GM23248 (cell line): ENCODE results near the gene MGAT5. TPM values are rescaled to one million over a fixed set of nuclear protein-coding genes. Genes with fewer than 3 reads are reported as not detected.

Experiments
- DNase-seq: peaks from one replicate; pipeline ENCODE4 v3.0.0-alpha.2; 2015
- H2AFZ ChIP-seq: fragments of 200-600 bp; sonication (generic); 2 replicates; pipeline ENCODE4 v1.6.1; 2016; ENCODE audit warnings: antibody characterized with exemption
- H3F3A ChIP-seq: fragments of 200-600 bp; sonication (generic); 2 replicates; pipeline ENCODE4 v1.6.1; 2016; ENCODE audit warnings: mild to moderate bottlenecking, antibody characterized with exemption, mixed run types; ENCODE audit not compliant: insufficient read depth
- H3K27ac ChIP-seq: fragments of 200-600 bp; sonication (generic); 2 replicates; pipeline ENCODE4 v1.5.1; 2016; ENCODE audit warnings: mild to moderate bottlenecking
- H3K27me3 ChIP-seq: fragments of 200-600 bp; sonication (generic); replicated peaks from 2 replicates; pipeline ENCODE4 v1.6.1; 2016; ENCODE audit warnings: mild to moderate bottlenecking; ENCODE audit not compliant: insufficient read depth
- H3K36me3 ChIP-seq: fragments of 200-600 bp; sonication (generic); 2 replicates; pipeline ENCODE4 v1.6.1; 2016; ENCODE audit warnings: low read depth, mild to moderate bottlenecking
- H3K4me1 ChIP-seq: fragments of 200-600 bp; sonication (generic); 2 replicates; pipeline ENCODE4 v1.6.1; 2016; ENCODE audit warnings: mild to moderate bottlenecking; ENCODE audit not compliant: insufficient read depth
- H3K4me2 ChIP-seq: fragments of 200-600 bp; sonication (generic); one replicate; pipeline ENCODE4 v1.6.1; 2016; ENCODE audit warnings: mild to moderate bottlenecking; ENCODE audit not compliant: unreplicated experiment
- H3K4me3 ChIP-seq: fragments of 200-600 bp; sonication (generic); 2 replicates; pipeline ENCODE4 v1.5.1; 2016; ENCODE audit warnings: mild to moderate bottlenecking
- H3K79me2 ChIP-seq: fragments of 200-600 bp; sonication (generic); 2 replicates; pipeline ENCODE4 v1.6.1; 2016; ENCODE audit warnings: mild to moderate bottlenecking; ENCODE audit not compliant: insufficient read depth
- H3K9ac ChIP-seq: fragments of 200-600 bp; sonication (generic); 2 replicates; pipeline ENCODE4 v1.6.1; 2016; ENCODE audit warnings: mild to moderate bottlenecking
- H3K9me2 ChIP-seq: fragments of 200-600 bp; sonication (generic); 2 replicates; pipeline ENCODE4 v1.6.1; 2016; ENCODE audit warnings: mixed run types, mild to moderate bottlenecking, moderate library complexity; ENCODE audit not compliant: insufficient read depth
- H3K9me3 ChIP-seq: fragments of 200-600 bp; sonication (generic); one replicate; pipeline ENCODE4 v1.6.1; 2017; ENCODE audit warnings: low read depth
- H4K20me1 ChIP-seq: fragments of 200-600 bp; sonication (generic); 2 replicates; pipeline ENCODE4 v1.6.0; 2016; ENCODE audit not compliant: insufficient read depth
- EZH2 ChIP-seq: fragments of 200-600 bp; sonication (generic); IDR thresholded peaks from 2 replicates; pipeline ENCODE4 v1.6.1; 2018; ENCODE audit warnings: antibody characterized with exemption, mild to moderate bottlenecking; ENCODE audit not compliant: insufficient read depth, poor library complexity, severe bottlenecking
- EZH2phosphoT487 ChIP-seq: fragments of 200-600 bp; sonication (generic); IDR thresholded peaks from 2 replicates; pipeline ENCODE4 v1.6.1; 2018; ENCODE audit warnings: antibody characterized with exemption, moderate library complexity, mild to moderate bottlenecking, low read depth; ENCODE audit not compliant: insufficient read depth
- whole genome bisulfite sequencing, 2 experiments: methylation state at CpG; one replicate each; pipeline ENCODE4 v1.1.6; 2015 to 2017; ENCODE audit warnings: low lambda C conversion rate in 2 of 2, low coverage in 1 of 2; ENCODE audit errors: missing lambda C conversion rate in 2 of 2; 5-methylcytosine and 5-hydroxymethylcytosine counted together
- in situ Hi-C: fragments of 300-500 bp; cut with MboI; formaldehyde crosslinking; loops from 2 replicates; pipeline ENCODE4 v1.15.0; 2020
- polyA plus RNA-seq: library from polyadenylated mRNA; unstranded; fragments of >200 nt; fragmentation: Nextera tagmentation; extraction: Ambion mirVana; gene quantifications from 2 replicates; pipeline ENCODE4 v1.2.1, GENCODE V29; 2016
- total RNA-seq: library from RNA; depleted of rRNA; stranded (reverse); fragments of >200 nt; shearing (Covaris generic); gene quantifications from 2 replicates; pipeline ENCODE4 v1.2.3, GENCODE V29; 2014

MGAT5 gene
- total and polyA plus RNA-seq, 2 experiments from 2014 or later, result 1.8 to 15.9 TPM

GRCh38 chr2:134463699-134464022 lies 209.8 kb downstream of the MGAT5 start:
- Histone ChIP-seq H3K27me3 (peaks cover 22% of the 10 kb centered on the region; the same call in 1 of the 2 replicates), H3K27ac (no peak overlapping the region), H3K79me2 (no peaks in the 10 kb centered on the region), H3K9ac (no peak overlapping the region), H2AFZ (no peak overlapping the region), H3K9me3 (no peaks in the 10 kb centered on the region), H4K20me1 (no peaks in the 10 kb centered on the region), H3K4me1 (no peaks in the 10 kb centered on the region), H3K4me3 (no peak overlapping the region), H3K36me3 (no peaks in the 10 kb centered on the region), H3F3A (no peaks in the 10 kb centered on the region), H3K9me2 (no peaks in the 10 kb centered on the region), H3K4me2 (no peak overlapping the region)
- in situ Hi-C loops, result no loop called here
- no peak for DNase-seq
- TF ChIP-seq EZH2 (no peak), EZH2phosphoT487 (no peak)
- WGBS, 2 experiments, result 63 to 70% methylated on average over 7 of the region's 7 CpGs

GRCh38 chr2:134465228-134466105 lies 211.6 kb downstream of the MGAT5 start:
- TF ChIP-seq EZH2 (no peak), EZH2phosphoT487 (no peak)
- WGBS, 2 experiments, result 32 to 36% methylated on average over 6 of the region's 6 CpGs

GRCh38 chr2:134466141-134466540 lies 212.3 kb downstream of the MGAT5 start:
- Histone ChIP-seq H3F3A (no peaks in the 10 kb centered on the region), H3K9ac (no peak overlapping the region), H2AFZ (no peak overlapping the region), H3K79me2 (no peaks in the 10 kb centered on the region), H3K4me2 (no peak overlapping the region), H3K27ac (no peak overlapping the region), H3K36me3 (no peaks in the 10 kb centered on the region), H3K4me3 (no peak overlapping the region), H3K9me3 (no peaks in the 10 kb centered on the region), H3K9me2 (no peaks in the 10 kb centered on the region), H3K4me1 (no peaks in the 10 kb centered on the region), H3K27me3 (peaks cover 22% of the 10 kb centered on the region; the same call in 1 of the 2 replicates), H4K20me1 (no peaks in the 10 kb centered on the region)
- peak; percentile 6 for DNase-seq
- WGBS, 2 experiments, result 18 to 20% methylated on average over 3 of the region's 3 CpGs
- TF ChIP-seq EZH2 (no peak), EZH2phosphoT487 (no peak)
- in situ Hi-C loops, result no loop called here

More at GRCh38 chr2:134465228-134466105, 211.6 kb downstream of the MGAT5 start:
- Histone ChIP-seq H3K36me3 (no peaks in the 10 kb centered on the region), H3K9me3 (no peaks in the 10 kb centered on the region), H3K27ac (no peak overlapping the region), H3F3A (no peaks in the 10 kb centered on the region), H3K9me2 (no peaks in the 10 kb centered on the region), H3K9ac (no peak overlapping the region), H3K4me2 (no peak overlapping the region), H3K27me3 (peaks cover 22% of the 10 kb centered on the region; the same call in 1 of the 2 replicates), H3K79me2 (no peaks in the 10 kb centered on the region), H4K20me1 (no peaks in the 10 kb centered on the region), H2AFZ (no peak overlapping the region), H3K4me1 (no peaks in the 10 kb centered on the region), H3K4me3 (no peak overlapping the region)
- no peak for DNase-seq
- in situ Hi-C loops, result no loop called here

GRCh38 chr2:134468164-134468563 lies 214.3 kb downstream of the MGAT5 start:
- H2AFZ ChIP-seq, result no peak overlapping the region
- H3K27ac ChIP-seq, result no peak overlapping the region
- H3K9me3 ChIP-seq, result no peaks in the 10 kb centered on the region
- no peaks in the 10 kb centered on the region for H3F3A ChIP-seq
- H3K4me1 ChIP-seq, result no peaks in the 10 kb centered on the region
- no peak overlapping the region for H3K9ac ChIP-seq
- no peak for DNase-seq
- H3K27me3 ChIP-seq, result peaks cover 17% of the 10 kb centered on the region; the same call in 1 of the 2 replicates
- H3K4me3 ChIP-seq, result no peak overlapping the region
- H3K79me2 ChIP-seq, result no peaks in the 10 kb centered on the region
- TF ChIP-seq EZH2 (no peak), EZH2phosphoT487 (no peak)
- 62 to 65% methylated on average over 2 of the region's 2 CpGs for WGBS, 2 experiments
- no peak overlapping the region for H3K4me2 ChIP-seq
- H3K36me3 ChIP-seq, result no peaks in the 10 kb centered on the region
- in situ Hi-C loops, result no loop called here
- no peaks in the 10 kb centered on the region for H3K9me2 ChIP-seq
- no peaks in the 10 kb centered on the region for H4K20me1 ChIP-seq
